Stimulated activated CD4-positive, alpha-beta T cell treated with anti-CD3 and anti-CD28 coated beads, Interleukin-4, amount 100 ng/mL, for 1 hour (primary cell): ENCODE measurements around the gene MDN1.
"Not testable (repeated sequence)": the region's sequence is repeated elsewhere in the genome, so short reads cannot be mapped to it uniquely, and the experiment has no call there.

Experiments used
- DNase-seq: peaks from one replicate; pipeline ENCODE4 v3.0.0-alpha.2; 2020

MDN1 gene

DNA sequence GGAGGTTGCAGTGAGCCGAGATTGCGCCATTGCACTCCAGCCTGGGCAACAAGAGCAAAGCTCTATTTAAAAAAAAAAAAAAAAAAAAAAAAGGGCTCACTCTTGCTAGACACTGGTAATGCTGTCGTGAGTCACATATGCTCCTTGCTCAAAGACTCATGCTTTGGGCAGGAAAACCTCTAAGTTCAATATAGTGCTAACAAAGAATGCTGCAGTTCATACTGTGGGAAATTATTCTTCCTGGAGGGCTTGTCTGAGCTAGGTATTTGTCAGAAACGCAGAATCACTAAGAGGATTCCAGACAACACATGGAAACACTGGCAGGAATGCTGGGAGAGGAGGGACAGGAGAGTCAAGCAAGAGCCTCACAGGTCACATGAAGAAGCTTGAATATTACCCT lies 178.8 kb downstream of the MDN1 start:
- no peak for DNase-seq

GRCh38 chr6:89638320-89639195 lies 181.0 kb downstream of the MDN1 start, which contains the start of gene LYRM2:
Gene LYRM2 (minus strand): TSS chr6:89638747. CDS start chr6:89638716, 31 bp downstream.
- DNase-seq: peak; percentile 91

- no peak for DNase-seq
Observed at GRCh38 chr6:89637960-89638319, 181.7 kb downstream of the MDN1 start.

DNA sequence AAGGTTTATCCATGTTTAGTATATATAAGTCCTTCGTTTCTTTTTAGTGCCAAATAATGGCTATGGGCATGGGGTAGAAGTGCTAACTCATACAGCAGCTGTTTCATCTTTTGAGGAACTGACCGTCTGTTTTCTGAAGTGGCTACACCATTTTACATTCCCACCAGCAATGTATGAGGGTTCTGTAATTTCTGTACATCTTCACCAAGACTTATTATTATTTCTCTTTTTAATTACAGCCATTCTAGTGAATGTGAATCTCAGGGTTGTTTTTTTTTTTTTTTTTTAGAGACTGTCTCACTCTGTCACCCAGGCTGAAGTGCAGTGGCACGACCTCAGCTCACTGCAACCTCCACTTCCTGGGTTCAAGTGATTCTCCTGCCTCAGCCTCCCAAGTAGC lies 183.2 kb downstream of the MDN1 start:
- not testable (repeated sequence) for DNase-seq

- DNase-seq: no peak
Observed at GRCh38 chr6:89630488-89630887, 189.1 kb downstream of the MDN1 start.

DNA sequence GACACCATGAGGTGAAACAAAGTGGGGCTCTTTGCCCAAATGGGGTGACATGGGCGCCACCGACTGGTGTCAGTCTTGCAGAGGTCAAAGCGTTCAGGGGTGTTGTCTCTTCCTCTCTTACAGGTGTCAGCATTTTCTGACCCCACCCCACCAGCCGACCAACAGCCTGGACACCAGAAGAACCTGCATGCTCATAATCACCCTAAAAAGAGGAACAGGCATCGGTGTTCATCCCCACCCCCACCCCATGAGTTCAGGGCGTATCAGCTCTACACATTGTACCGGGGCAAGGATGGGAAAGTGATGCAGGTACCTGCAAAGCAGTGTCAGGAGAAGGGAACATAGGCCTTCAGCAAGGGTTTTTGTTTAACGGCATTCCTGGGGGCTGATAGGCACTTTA lies 195.8 kb downstream of the MDN1 start:
- DNase-seq: no peak

GRCh38 chr6:89619567-89619966 lies 200.0 kb downstream of the MDN1 start:
- no peak for DNase-seq

- no peak for DNase-seq
Observed at GRCh38 chr6:89618026-89618425, 201.6 kb downstream of the MDN1 start.

DNA sequence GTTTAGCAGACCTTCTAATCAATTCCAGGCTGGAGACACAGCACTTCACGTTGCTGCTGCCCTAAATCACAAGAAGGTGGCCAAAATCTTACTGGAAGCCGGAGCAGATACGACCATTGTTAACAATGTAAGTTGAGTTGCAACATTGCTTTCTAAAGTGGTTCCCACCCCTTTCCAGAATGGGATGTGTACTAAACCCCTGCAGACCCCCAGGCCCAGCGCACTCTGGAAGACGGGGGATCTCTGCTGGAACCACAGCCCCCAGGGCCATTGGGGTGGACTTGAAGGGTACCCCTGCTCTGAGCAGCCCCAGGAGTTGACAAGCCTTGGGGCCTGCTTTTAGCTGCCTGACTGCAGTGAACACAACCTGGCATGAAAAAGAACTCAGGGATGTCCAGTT lies 203.1 kb downstream of the MDN1 start:
- no peak for DNase-seq

GRCh38 chr6:89615882-89616281 lies 203.7 kb downstream of the MDN1 start:
- no peak for DNase-seq

- DNase-seq: no peak
Observed at GRCh38 chr6:89613790-89614189, 205.8 kb downstream of the MDN1 start.

- no peak for DNase-seq
Observed at GRCh38 chr6:89612121-89612520, 207.5 kb downstream of the MDN1 start.

- DNase-seq: no peak
Observed at GRCh38 chr6:89611666-89612065, 207.9 kb downstream of the MDN1 start.

GRCh38 chr6:89610149-89610642 lies 209.4 kb downstream of the MDN1 start:
- peak; percentile 82 for DNase-seq

GRCh38 chr6:89605861-89606260 lies 213.7 kb downstream of the MDN1 start:
- no peak for DNase-seq

DNA sequence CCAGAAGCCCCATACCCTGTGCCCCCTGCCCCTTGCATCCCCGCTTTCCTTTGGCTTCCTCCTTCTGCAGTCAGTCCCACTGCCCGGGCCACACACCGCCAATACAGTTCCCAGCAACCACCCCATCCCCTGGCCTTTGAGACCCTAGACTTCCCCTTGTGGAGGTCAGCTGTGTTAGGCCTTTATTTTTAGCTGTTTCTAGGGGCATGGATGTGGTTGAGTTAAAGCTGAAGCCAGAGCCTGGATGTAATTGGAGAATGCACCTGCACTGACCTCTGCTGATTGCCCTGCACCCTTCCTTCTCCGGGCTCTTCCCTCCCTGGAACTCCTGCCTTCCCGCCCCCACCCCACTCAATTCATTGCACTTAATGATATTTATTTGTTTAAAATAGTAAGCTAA lies 214.9 kb downstream of the MDN1 start:
- no peak for DNase-seq

GRCh38 chr6:89602166-89602565 lies 217.4 kb downstream of the MDN1 start:
- DNase-seq: no peak

DNA sequence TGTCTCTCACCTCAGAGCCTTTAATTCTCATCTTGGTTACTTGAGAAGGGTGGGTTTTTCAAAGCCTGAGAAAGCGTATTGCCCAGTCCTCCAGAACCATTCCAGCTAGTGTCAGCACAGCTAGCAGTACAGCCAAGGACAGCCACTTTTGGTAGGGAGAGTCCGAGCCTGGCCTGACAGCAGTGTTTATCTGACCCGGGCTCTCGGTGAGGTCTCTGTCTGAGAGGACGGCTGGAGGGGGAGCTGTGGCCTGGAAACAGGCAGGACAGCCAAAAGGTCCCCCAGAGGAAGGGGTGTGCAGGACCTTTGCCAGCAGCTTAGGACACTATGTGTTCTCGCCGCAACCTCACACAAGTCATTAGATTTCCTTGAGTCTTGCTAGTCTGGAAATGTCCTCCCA lies 219.9 kb downstream of the MDN1 start:
- no peak for DNase-seq

GRCh38 chr6:89597988-89598387 lies 221.6 kb downstream of the MDN1 start:
- DNase-seq: no peak

- no peak for DNase-seq
Observed at GRCh38 chr6:89597372-89597771, 222.2 kb downstream of the MDN1 start.

- DNase-seq: no peak
Observed at GRCh38 chr6:89596484-89596883, 223.1 kb downstream of the MDN1 start.

DNA sequence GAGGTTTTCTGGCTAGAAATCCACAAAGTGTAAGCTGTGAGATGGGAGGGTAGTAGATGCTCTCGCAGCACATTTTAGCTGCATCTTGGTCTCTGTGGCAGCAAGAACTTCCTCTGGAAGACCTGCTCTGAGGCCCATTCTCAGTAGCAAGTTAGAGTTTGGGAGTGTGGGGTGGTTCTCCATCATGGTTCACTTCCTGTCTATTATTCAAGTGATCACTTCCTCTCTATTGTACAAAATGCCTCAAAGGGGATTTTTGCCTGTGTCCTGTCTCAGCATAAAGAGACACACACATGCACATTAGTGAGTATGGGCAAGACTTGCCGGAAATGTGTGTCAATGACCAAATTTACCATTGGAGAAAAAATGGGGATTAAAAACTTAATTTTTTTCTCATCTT lies 223.5 kb downstream of the MDN1 start:
- no peak for DNase-seq
